Measurements from ENCODE around the gene NCKAP1.
"Not testable (repeated sequence)": the region's sequence is repeated elsewhere in the genome, so short reads cannot be mapped to it uniquely, and the experiment has no call there.

Gene NCKAP1

GRCh38 chr2:182912518-182912915 is 125.7 kb downstream of the NCKAP1 start:
- DNase-seq: no peak

- no peak for DNase-seq
Observed at GRCh38 chr2:182911813-182912517, 126.3 kb downstream of the NCKAP1 start.

DNA sequence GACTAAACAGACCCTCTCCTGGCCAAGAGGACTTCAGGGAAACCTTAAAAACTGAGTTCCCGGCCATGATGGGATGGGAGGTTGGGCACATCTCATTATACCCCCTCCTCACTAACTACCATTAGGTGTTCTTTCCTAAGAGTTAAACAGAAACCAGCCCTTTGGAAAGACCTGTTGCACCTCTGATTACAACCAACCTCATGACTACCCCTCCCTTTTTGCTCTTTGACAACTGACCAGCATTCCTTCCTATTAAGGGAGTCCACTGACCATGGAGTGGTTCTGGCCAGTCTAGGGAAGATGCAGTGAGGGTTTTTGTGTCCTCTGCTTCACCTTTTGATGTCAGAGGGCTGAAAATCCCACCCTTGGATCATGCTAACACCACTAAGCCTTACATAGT is 127.3 kb downstream of the NCKAP1 start:
- DNase-seq: no peak

- DNase-seq: no peak
Observed at GRCh38 chr2:182907081-182907830, 131.0 kb downstream of the NCKAP1 start.

GRCh38 chr2:182906454-182906853 is 131.8 kb downstream of the NCKAP1 start:
- no peak for DNase-seq

GRCh38 chr2:182904844-182905243 is 133.4 kb downstream of the NCKAP1 start:
- DNase-seq: no peak

GRCh38 chr2:182903566-182903965 is 134.7 kb downstream of the NCKAP1 start:
- DNase-seq: no peak

GRCh38 chr2:182901748-182902147 is 136.5 kb downstream of the NCKAP1 start:
- no peak for DNase-seq

DNA sequence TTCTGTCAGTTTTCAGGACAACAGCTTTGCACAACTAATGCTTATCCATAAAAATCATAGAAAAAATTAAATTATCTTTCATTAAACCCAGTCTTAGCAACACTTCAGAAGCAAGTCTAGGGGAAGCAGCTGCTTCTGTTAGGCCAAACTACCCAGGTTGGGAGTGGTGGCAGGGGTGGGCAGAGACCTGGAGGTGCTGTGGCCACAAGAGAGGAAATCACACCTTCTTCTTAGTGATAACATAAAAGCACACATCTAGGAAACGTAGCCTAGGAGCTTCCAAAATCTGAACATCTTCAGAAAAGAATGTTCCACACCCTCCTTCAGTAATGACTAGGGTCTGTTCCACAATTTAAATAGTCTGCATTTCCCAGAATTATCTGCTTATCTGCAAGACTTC is 139.5 kb downstream of the NCKAP1 start:
- no peak for DNase-seq

- no peak for DNase-seq
Observed at GRCh38 chr2:182897137-182897536, 141.1 kb downstream of the NCKAP1 start.

DNA sequence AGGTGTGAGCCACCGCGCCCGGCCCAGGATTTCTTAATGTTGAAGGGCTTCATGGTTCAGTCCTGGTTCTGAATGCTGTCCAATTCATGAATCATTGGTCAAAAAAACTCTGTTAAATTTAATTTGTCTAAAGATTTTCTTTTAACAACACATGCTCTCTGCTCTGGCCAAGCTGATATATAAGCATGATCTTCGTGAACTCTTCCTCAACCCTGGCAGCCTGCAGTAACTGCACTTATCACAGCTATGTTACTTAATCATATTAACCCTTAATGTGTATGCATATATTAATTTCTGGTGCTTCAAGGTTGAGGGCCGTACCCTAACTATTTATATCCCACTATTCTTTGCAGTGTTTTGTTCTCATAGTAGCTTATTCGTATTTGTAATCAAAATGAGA is 142.5 kb downstream of the NCKAP1 start:
- DNase-seq: no peak

- DNase-seq: no peak
Observed at GRCh38 chr2:182895169-182895568, 143.1 kb downstream of the NCKAP1 start.

- DNase-seq: no peak
Observed at GRCh38 chr2:182894174-182894573, 144.1 kb downstream of the NCKAP1 start.

- no peak for DNase-seq
Observed at GRCh38 chr2:182893666-182894065, 144.6 kb downstream of the NCKAP1 start.

DNA sequence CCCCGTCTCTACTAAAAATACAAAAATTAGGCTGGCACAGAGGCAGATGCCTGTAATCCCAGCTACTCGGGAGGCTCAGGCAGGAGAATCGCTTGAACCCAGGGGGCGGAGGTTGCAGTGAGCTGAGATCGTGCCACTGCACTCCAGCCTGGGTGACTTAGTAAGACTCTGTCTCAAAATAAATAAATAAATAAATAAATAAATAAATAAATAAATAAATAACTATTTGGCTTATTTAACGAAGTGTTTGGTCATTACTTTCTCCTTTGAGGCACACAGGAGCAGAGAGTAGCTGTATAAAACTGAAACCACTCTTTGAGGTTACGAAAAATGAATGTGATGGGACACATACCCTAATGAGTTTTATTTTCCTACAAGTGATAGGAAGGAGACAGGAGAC is 145.2 kb downstream of the NCKAP1 start:
- not testable (repeated sequence) for DNase-seq

DNA sequence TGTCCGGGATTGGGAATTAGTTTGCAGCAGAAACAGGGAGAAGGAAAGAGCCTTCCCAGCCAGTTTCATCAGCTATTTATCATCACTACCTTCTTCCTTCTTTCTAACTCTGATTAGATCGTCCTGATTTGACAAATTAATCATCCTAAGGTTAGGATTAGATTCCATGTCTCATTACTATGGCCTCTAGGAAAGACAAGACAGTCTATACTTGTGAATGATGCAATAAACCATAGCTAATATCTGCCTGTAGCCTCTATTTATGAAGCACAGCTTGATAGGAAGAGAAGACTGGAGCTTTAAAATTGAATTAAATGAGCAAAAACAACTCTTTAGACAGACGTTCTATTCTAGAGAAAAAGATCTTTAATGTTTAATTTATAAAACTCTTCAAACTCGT is 146.6 kb downstream of the NCKAP1 start:
- no peak for DNase-seq

GRCh38 chr2:182890773-182891378 is 147.4 kb downstream of the NCKAP1 start:
- DNase-seq: no peak

DNA sequence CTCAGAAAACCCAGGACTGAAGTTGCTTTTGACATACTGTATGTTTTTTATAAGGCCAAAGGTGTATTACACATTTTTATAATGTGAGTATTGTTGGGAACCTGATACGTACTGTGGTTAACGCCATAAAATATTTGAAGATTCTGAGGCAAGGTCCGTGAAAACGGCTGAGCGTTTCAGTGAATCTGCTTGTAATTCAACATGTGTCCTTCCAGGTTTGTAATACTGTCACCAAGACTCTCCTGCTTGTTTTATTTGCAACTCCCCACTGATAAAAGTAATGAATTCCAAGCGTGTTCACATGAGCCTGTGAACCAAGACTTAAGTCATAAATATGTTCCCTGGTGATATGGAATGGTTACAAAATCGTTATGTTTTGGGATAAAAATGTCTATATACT is 148.0 kb downstream of the NCKAP1 start:
- DNase-seq: no peak

DNA sequence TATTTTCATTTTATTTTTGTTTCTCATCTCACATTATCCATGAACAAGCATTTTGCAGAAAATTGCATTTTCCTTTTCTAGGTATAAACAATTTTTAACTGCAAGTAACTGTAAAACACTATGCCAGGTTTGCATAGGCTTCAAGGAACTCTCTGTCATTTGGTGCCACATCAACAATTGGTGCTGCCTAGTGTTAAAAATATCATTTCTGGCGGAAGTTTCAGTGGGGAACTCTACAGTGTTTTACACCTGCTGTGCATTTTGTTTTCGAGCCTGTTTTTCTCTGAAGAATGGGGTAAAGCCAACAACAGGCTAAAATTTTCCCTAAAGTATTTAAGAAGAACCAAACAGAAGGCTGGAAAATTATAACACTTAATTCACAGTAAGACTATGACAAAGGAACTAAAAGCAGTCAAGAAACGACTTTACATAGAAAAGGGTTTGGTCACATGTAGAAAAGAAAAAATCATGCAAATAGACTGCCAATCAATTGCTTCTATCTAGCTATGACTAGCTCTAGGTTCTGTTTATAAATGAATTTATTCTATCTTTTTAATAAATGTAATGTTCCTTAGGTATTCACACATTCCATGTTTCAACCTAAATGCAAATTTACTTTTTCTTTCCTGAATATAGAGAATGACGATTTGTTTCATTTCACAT is 150.4 kb downstream of the NCKAP1 start:
- no peak for DNase-seq

GRCh38 chr2:182887093-182887492 is 151.2 kb downstream of the NCKAP1 start:
- DNase-seq: no peak

GRCh38 chr2:182885771-182886170 is 152.5 kb downstream of the NCKAP1 start:
- DNase-seq: no peak

DNA sequence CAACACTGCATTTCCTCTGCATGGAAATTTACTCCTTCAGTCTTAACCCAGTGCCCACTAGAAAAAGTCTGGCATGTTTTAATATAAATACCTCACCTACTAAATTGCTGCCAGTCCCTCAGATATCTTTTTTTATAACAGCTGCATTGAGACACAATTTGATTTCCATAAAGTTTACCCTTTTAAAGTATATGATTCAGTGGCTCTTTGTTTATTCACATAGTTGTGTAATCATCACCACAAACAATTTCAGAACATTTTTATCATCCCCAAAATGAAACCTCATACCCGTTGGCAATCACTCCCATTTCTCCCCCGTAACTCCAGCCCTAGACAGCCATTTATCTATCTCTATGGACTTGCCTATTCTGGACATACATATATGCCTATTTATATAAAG is 154.8 kb downstream of the NCKAP1 start:
- no peak for DNase-seq

DNA sequence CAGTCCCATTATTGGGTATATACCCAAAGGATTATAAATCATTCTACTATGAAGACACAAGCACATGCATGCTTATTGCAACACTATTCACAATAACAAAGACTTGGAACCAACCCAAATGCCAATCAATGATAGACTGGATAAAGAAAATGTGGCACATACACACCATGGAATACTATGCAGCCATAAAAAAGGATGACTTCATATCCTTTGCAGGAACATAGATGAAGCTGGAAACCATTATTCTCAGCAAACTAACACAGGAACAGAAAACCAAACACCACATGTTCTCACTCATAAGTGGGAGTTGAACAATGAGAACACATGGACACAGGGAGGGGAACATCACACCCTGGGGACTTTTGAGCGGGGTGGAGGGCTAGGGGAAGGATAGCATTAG is 158.2 kb downstream of the NCKAP1 start:
- not testable (repeated sequence) for DNase-seq
